Endothelial cell of umbilical vein (primary cell): Measurements from ENCODE around the gene GPR146. TPM values are rescaled to one million over a fixed set of nuclear protein-coding genes. Genes with fewer than 3 reads are reported as not detected.

ENCODE experiments used
- BruUV-seq: library from RNA; stranded (reverse); fragments of 400-500 nt; replicated peaks from 2 replicates; lab custom pipeline; 2021; lab: Mats Ljungman, UMichigan
- CTCF ChIA-PET: fragments of 300-600, 350-600 bp; sonication (Branson Sonifier 250); formaldehyde crosslinking; loops from one replicate; lab custom pipeline; 2021; ENCODE audit warnings: antibody characterized with exemption, inconsistent platforms; lab: Charles Lee
- POLR2A ChIA-PET: fragments of 300-600, 350-600 bp; sonication (Branson Sonifier 250); formaldehyde crosslinking; loops from one replicate; lab custom pipeline; 2021; ENCODE audit warnings: antibody characterized with exemption, inconsistent platforms; lab: Charles Lee
- DNase-seq: peaks from one replicate; pipeline ENCODE4 v3.0.0-alpha.2; 2011; ENCODE audit warnings: low read depth, low spot score
- FAIRE-seq: peaks from 2 replicates; lab custom pipeline; 2011; peaks lifted over from hg19 to GRCh38; lab: Jason Lieb, UNC
- H2AFZ ChIP-seq: 2 replicates; pipeline ENCODE4 v1.6.0; 2012; ENCODE audit warnings: low read depth, low read length, control low read depth, inconsistent platforms
- H3K27ac ChIP-seq: 2 replicates; pipeline ENCODE4 v1.5.1; 2011; ENCODE audit warnings: low read depth, mild to moderate bottlenecking, control low read depth, low read length, moderate library complexity; ENCODE audit not compliant: insufficient read depth
- H3K27me3 ChIP-seq, 2 experiments: 2 replicates each; pipeline versions ENCODE4 v1.6.0 to v1.6.1; 2011; ENCODE audit warnings: low read length in 2 of 2, mixed read lengths in 1 of 2; ENCODE audit not compliant: control insufficient read depth in 2 of 2, insufficient read depth in 2 of 2
- H3K36me3 ChIP-seq, 2 experiments: 2 replicates in 1 of 2; 3 replicates in 1 of 2; pipeline ENCODE4 v1.5.1; 2011; ENCODE audit warnings: low read length in 2 of 2, mild to moderate bottlenecking in 1 of 2, moderate library complexity in 1 of 2; ENCODE audit not compliant: control insufficient read depth in 2 of 2, insufficient read depth in 2 of 2; ENCODE audit errors: extremely low read depth in 1 of 2
- H3K4me1 ChIP-seq: 3 replicates; pipeline ENCODE4 v1.5.1; 2011; ENCODE audit warnings: mild to moderate bottlenecking, low read length; ENCODE audit not compliant: control insufficient read depth, insufficient read depth; ENCODE audit errors: extremely low read depth
- H3K4me2 ChIP-seq: 2 replicates; pipeline ENCODE4 v1.6.1; 2011; ENCODE audit warnings: low read length, control low read depth, mixed read lengths; ENCODE audit not compliant: insufficient read depth
- H3K4me3 ChIP-seq, 3 experiments: fragments of 200-600 bp in 1 of 3; sonication (generic), shearing (Covaris generic) in 1 of 3; replicated peaks in 1 of 3; 2 replicates each; pipeline ENCODE4 v1.5.1; 2011 to 2016; ENCODE audit warnings: control low read depth in 3 of 3, low read length in 3 of 3, mild to moderate bottlenecking in 2 of 3, inconsistent platforms in 1 of 3, low read depth in 1 of 3, moderate library complexity in 1 of 3; ENCODE audit not compliant: insufficient read depth in 1 of 3
- H3K79me2 ChIP-seq: 2 replicates; pipeline ENCODE4 v1.6.0; 2012; ENCODE audit warnings: low read length, inconsistent platforms; ENCODE audit not compliant: control insufficient read depth, insufficient read depth
- H3K9ac ChIP-seq: replicated peaks from 2 replicates; pipeline ENCODE3; 2011; ENCODE audit warnings: low read length, control low read depth; ENCODE audit not compliant: insufficient read depth; ENCODE audit errors: extremely low read depth
- H3K9me1 ChIP-seq: replicated peaks from 3 replicates; pipeline ENCODE4 v1.6.0; 2011; ENCODE audit warnings: mild to moderate bottlenecking, low read length; ENCODE audit not compliant: control insufficient read depth, insufficient read depth; ENCODE audit errors: extremely low read depth
- H3K9me3 ChIP-seq: replicated peaks from 2 replicates; pipeline ENCODE4 v1.5.1; 2012; ENCODE audit warnings: low read length, inconsistent platforms; ENCODE audit not compliant: control insufficient read depth, insufficient read depth
- H4K20me1 ChIP-seq: replicated peaks from 2 replicates; pipeline ENCODE3; 2011; ENCODE audit warnings: mild to moderate bottlenecking, low read length; ENCODE audit not compliant: control insufficient read depth, insufficient read depth; ENCODE audit errors: extremely low read depth
- CTCF ChIP-seq, 2 donors: IDR thresholded peaks; 1 replicate in 1 of 2; 2 replicates in 1 of 2; pipeline ENCODE4 v1.5.1; 2011; ENCODE audit warnings: low read length in 2 of 2, mild to moderate bottlenecking in 2 of 2, moderate library complexity in 2 of 2, control low read depth in 1 of 2, inconsistent platforms in 1 of 2, low read depth in 1 of 2; ENCODE audit not compliant: insufficient read depth in 1 of 2; ENCODE audit errors: extremely low read depth in 1 of 2
- EZH2 ChIP-seq: IDR thresholded peaks from 2 replicates; pipeline ENCODE4 v1.6.1; 2012; ENCODE audit warnings: borderline replicate concordance, low read depth, mild to moderate bottlenecking, moderate library complexity, low read length, inconsistent platforms; ENCODE audit not compliant: severe bottlenecking
- FOS ChIP-seq: IDR thresholded peaks from 2 replicates; pipeline ENCODE4 v1.6.1; 2011; ENCODE audit warnings: mild to moderate bottlenecking, low read length, moderate library complexity, borderline replicate concordance; ENCODE audit not compliant: insufficient read depth
- GATA2 ChIP-seq: IDR thresholded peaks from 2 replicates; pipeline ENCODE4 v1.7.0; 2011; ENCODE audit warnings: low read depth, mild to moderate bottlenecking, moderate library complexity, mixed read lengths, low read length; ENCODE audit not compliant: insufficient read length, insufficient read depth
- JUN ChIP-seq: IDR thresholded peaks from 2 replicates; pipeline ENCODE4 v1.6.1; 2011; ENCODE audit warnings: borderline replicate concordance, low read depth; ENCODE audit not compliant: insufficient read length, insufficient read depth
- MAX ChIP-seq: IDR thresholded peaks from 2 replicates; pipeline ENCODE4 v1.6.1; 2011; ENCODE audit not compliant: insufficient read depth, insufficient read length
- MYC ChIP-seq: IDR thresholded peaks from one replicate; pipeline ENCODE4 v1.6.1; 2011; ENCODE audit warnings: mild to moderate bottlenecking, low read depth, low read length
- POLR2A ChIP-seq: IDR thresholded peaks from 2 replicates; pipeline ENCODE4 v1.6.1; 2012; ENCODE audit warnings: low read depth, mild to moderate bottlenecking, control low read depth, low read length
- POLR2AphosphoS5 ChIP-seq: IDR thresholded peaks from 2 replicates; pipeline ENCODE4 v1.6.1; 2012; ENCODE audit warnings: low read depth, mild to moderate bottlenecking, control low read depth, low read length, moderate library complexity; ENCODE audit not compliant: insufficient read depth
- dilution Hi-C: fragments of 300-500 bp; cut with MboI; formaldehyde crosslinking; loops from one replicate; pipeline ENCODE4 v1.15.0; 2019; ENCODE audit warnings: low sequenced_read_pairs; ENCODE audit not compliant: extremely low pct_ligation_motif_present
- intact Hi-C: fragments of 100-400 bp; cut with micrococcal nuclease; formaldehyde crosslinking; loops from one replicate; pipeline ENCODE4 v1.10.0; 2022
- polyA plus RNA-seq, 4 experiments: library from polyadenylated mRNA; depleted of rRNA in 3 of 4; stranded (reverse) in 3 of 4; unstranded in 1 of 4; fragments of >200 nt; gene quantifications; 2 replicates each; pipeline versions ENCODE4 v1.2.1 to v1.2.3, GENCODE V29; 2011 to 2012; ENCODE audit warnings: missing spikeins in 1 of 4
- total RNA-seq: library from RNA; stranded (reverse); gene quantifications from 2 replicates; pipeline ENCODE4 v1.2.3, GENCODE V29; 2021

The GPR146 gene
- total and polyA plus RNA-seq, 2 donors (not counting 3 experiments of a cell fraction or from before 2014, with no cell fraction given) = 18.5 to 44.8 TPM

- dilution Hi-C loops (no loop called here), intact Hi-C loops (no loop called here)
- peaks cover 14% of the 10 kb centered on the region for H3K4me1 ChIP-seq
- FAIRE-seq (no peak), DNase-seq (no peak)
- H3K27ac ChIP-seq = no peak overlapping the region
- H3K9me1 ChIP-seq = no peaks in the 10 kb centered on the region
- no peaks in the 10 kb centered on the region for H3K79me2 ChIP-seq
- H3K9me3 ChIP-seq = no peaks in the 10 kb centered on the region
- H2AFZ ChIP-seq = no peak overlapping the region
- no peak for TF ChIP-seq POLR2A
- TF ChIP-seq POLR2AphosphoS5 = no peak
- no peak for TF ChIP-seq JUN
- no peak for TF ChIP-seq FOS
- no peak for TF ChIP-seq CTCF (IDR thresholded peaks at IDR 0.05; ENCODE audit: extremely low read depth in 1 of 2, insufficient read depth in 1 of 2, low read depth in 1 of 2, low read length in 2 of 2)
- no peak for TF ChIP-seq MAX
- TF ChIP-seq EZH2 = no peak
- TF ChIP-seq GATA2 = no peak
- TF ChIP-seq MYC = no peak
- H3K36me3 ChIP-seq = no peaks in the 10 kb centered on the region
- CTCF ChIA-PET = interaction anchor here (0.8 to 4.6 kb wide), 5 partner anchors 11 to 49 kb away, joined by 3 to 46 read pairs (median 4); no protein-coding TSS in a partner anchor
- POLR2A ChIA-PET = no interaction called here
- no TSS peak for BruUV-seq
- no peak overlapping the region for H3K4me2 ChIP-seq
- no peak overlapping the region for H3K4me3 ChIP-seq
- H3K9ac ChIP-seq = no peak overlapping the region
- H4K20me1 ChIP-seq = no peaks in the 10 kb centered on the region
- H3K27me3 ChIP-seq = no peaks in the 10 kb centered on the region
Observed at GRCh38 chr7:1041551-1042491, 2.5 kb upstream of the GPR146 start.
